Hepatocyte (in vitro differentiated cells): ENCODE data around the gene RPH3AL. TPM values are rescaled to one million over a fixed set of nuclear protein-coding genes. Genes with fewer than 3 reads are reported as not detected.

Experiments
- DNase-seq: peaks from one replicate; pipeline ENCODE4 v3.0.0-alpha.2; 2016; ENCODE audit warnings: low spot score
- H2AFZ ChIP-seq: fragments of 200-600 bp; sonication (generic); 2 replicates; pipeline ENCODE4 v1.6.0; 2016; ENCODE audit warnings: antibody characterized with exemption, mild to moderate bottlenecking
- H3K27ac ChIP-seq: fragments of 200-600 bp; sonication (generic); 2 replicates; pipeline ENCODE4 v1.5.1; 2016; ENCODE audit warnings: mild to moderate bottlenecking
- H3K27me3 ChIP-seq: fragments of 200-600 bp; sonication (generic); 2 replicates; pipeline ENCODE4 v1.6.1; 2016
- H3K36me3 ChIP-seq: fragments of 200-600 bp; sonication (generic); replicated peaks from 2 replicates; pipeline ENCODE4 v1.5.1; 2016; ENCODE audit warnings: low read depth; ENCODE audit not compliant: insufficient read depth
- H3K4me1 ChIP-seq: fragments of 200-600 bp; sonication (generic); 2 replicates; pipeline ENCODE4 v1.5.1; 2016; ENCODE audit warnings: mild to moderate bottlenecking, moderate library complexity; ENCODE audit not compliant: insufficient read depth
- H3K4me2 ChIP-seq: fragments of 200-600 bp; sonication (generic); 2 replicates; pipeline ENCODE4 v1.6.0; 2016
- H3K4me3 ChIP-seq: fragments of 200-600 bp; sonication (generic); 2 replicates; pipeline ENCODE4 v1.5.1; 2016; ENCODE audit warnings: mild to moderate bottlenecking
- H3K79me2 ChIP-seq: fragments of 200-600 bp; sonication (generic); 2 replicates; pipeline ENCODE4 v1.6.0; 2017; ENCODE audit warnings: mild to moderate bottlenecking
- H3K9me2 ChIP-seq: fragments of 200-600 bp; sonication (generic); replicated peaks from 2 replicates; pipeline ENCODE4 v1.6.0; 2017; ENCODE audit warnings: mild to moderate bottlenecking; ENCODE audit not compliant: insufficient read depth
- H3K9me3 ChIP-seq: fragments of 200-600 bp; sonication (generic); 2 replicates; pipeline ENCODE4 v1.5.1; 2016; ENCODE audit warnings: low read depth, mild to moderate bottlenecking
- H4K20me1 ChIP-seq: fragments of 200-600 bp; sonication (generic); 2 replicates; pipeline ENCODE4 v1.6.0; 2016; ENCODE audit warnings: mild to moderate bottlenecking; ENCODE audit not compliant: insufficient read depth, poor library complexity, severe bottlenecking
- EZH2 ChIP-seq: fragments of 200-600 bp; sonication (generic); IDR thresholded peaks from 2 replicates; pipeline ENCODE4 v1.6.1; 2016; ENCODE audit warnings: antibody characterized with exemption, mild to moderate bottlenecking, borderline replicate concordance
- EZH2phosphoT487 ChIP-seq: fragments of 200-600 bp; sonication (generic); IDR thresholded peaks from one replicate; pipeline ENCODE4 v1.6.1; 2018; ENCODE audit warnings: antibody characterized with exemption, mild to moderate bottlenecking, low read depth, moderate library complexity; ENCODE audit not compliant: unreplicated experiment, severe bottlenecking
- WGBS: methylation state at CpG from one replicate; pipeline ENCODE4 v1.1.6; 2016; ENCODE audit warnings: low lambda C conversion rate; ENCODE audit errors: missing lambda C conversion rate; 5-methylcytosine and 5-hydroxymethylcytosine counted together
- polyA plus RNA-seq: library from polyadenylated mRNA; unstranded; fragments of >200 nt; fragmentation: Nextera tagmentation; extraction: Ambion mirVana; gene quantifications from 2 replicates; pipeline ENCODE4 v1.2.1, GENCODE V29; 2016
- total RNA-seq: library from RNA; depleted of rRNA; stranded (reverse); fragments of >200 nt; gene quantifications from 2 replicates; pipeline ENCODE4 v1.2.3, GENCODE V29; 2014
- TF ChIP-seq, protein P1 (sequence below): fragments of 200-600 bp; sonication (generic); IDR thresholded peaks from 2 replicates; pipeline ENCODE4 v1.5.1; 2016; ENCODE audit warnings: antibody characterized with exemption, mild to moderate bottlenecking; ENCODE audit not compliant: poor library complexity

RPH3AL gene
- total and polyA plus RNA-seq, 2 experiments from 2014 or later = 7.0 to 7.6 TPM

DNA sequence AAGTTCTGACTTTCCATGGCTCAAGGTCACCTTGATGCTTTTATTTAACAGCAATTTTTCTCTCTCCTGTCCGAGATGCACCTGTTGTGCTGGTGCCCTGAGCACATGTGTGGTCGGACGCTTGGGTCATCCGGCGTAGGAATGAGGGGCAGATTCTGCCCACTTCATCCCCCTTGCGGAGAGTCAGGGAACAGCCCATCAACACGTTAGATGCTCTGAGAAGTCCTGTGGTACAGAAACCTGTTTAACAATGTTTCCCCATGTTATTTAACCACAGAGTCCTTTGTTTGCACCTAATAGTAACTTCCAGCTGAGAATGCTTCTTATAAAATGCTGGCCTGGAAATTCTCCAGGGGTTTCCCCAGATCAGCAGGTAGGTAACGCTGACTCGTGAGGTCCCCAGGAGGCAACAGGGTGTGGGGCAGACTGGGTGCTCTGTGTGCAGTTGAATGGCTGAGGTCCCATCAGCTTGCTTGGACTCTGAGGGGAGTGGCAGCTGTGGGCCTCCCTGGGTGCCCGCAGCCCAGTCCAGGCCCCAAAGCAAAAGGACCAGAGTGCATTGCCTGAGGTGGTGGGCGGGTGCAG is 189.0 kb downstream of the RPH3AL start:
- H3K4me2 ChIP-seq = no peak overlapping the region
- H3K27me3 ChIP-seq = no peaks in the 10 kb centered on the region
- no peak overlapping the region for H3K4me3 ChIP-seq
- no peaks in the 10 kb centered on the region for H4K20me1 ChIP-seq
- H3K27ac ChIP-seq = no peak overlapping the region
- H3K9me2 ChIP-seq = no peaks in the 10 kb centered on the region
- no peak for DNase-seq
- no peaks in the 10 kb centered on the region for H3K4me1 ChIP-seq
- no peaks in the 10 kb centered on the region for H3K36me3 ChIP-seq
- no peak for TF ChIP-seq EZH2phosphoT487
- TF ChIP-seq, protein P1, sequence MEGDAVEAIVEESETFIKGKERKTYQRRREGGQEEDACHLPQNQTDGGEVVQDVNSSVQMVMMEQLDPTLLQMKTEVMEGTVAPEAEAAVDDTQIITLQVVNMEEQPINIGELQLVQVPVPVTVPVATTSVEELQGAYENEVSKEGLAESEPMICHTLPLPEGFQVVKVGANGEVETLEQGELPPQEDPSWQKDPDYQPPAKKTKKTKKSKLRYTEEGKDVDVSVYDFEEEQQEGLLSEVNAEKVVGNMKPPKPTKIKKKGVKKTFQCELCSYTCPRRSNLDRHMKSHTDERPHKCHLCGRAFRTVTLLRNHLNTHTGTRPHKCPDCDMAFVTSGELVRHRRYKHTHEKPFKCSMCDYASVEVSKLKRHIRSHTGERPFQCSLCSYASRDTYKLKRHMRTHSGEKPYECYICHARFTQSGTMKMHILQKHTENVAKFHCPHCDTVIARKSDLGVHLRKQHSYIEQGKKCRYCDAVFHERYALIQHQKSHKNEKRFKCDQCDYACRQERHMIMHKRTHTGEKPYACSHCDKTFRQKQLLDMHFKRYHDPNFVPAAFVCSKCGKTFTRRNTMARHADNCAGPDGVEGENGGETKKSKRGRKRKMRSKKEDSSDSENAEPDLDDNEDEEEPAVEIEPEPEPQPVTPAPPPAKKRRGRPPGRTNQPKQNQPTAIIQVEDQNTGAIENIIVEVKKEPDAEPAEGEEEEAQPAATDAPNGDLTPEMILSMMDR = no peak
- TF ChIP-seq EZH2 = no peak
- no peaks in the 10 kb centered on the region for H3K79me2 ChIP-seq
- WGBS = 76% methylated on average over 11 of the region's 11 CpGs
- H3K9me3 ChIP-seq = no peaks in the 10 kb centered on the region
- H2AFZ ChIP-seq = no peak overlapping the region

DNA sequence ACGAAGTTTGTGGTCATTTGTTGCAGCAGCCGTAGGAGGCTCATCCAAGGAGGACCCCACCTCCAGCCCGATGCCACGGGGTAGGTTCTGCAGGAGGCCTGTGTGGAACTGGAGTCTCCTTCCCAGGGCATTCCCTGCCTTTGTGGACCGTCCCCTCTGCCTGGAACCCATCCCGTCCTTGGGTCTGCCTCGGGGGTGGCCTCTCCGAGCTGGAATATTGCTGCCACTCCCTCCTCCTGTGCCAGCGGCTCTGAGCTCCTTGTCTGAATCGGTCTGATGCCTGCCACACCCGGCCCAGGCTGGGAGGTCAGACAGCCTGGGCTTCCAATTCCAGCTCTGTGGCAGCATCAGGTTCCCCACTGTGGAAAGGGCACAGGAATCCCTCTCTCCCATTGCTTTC is 189.9 kb downstream of the RPH3AL start:
- Histone ChIP-seq H3K79me2 (no peaks in the 10 kb centered on the region), H3K27ac (no peak overlapping the region), H2AFZ (no peak overlapping the region), H3K9me2 (no peaks in the 10 kb centered on the region), H3K4me3 (no peak overlapping the region), H3K36me3 (no peaks in the 10 kb centered on the region), H3K27me3 (no peaks in the 10 kb centered on the region), H3K9me3 (no peaks in the 10 kb centered on the region), H4K20me1 (no peaks in the 10 kb centered on the region), H3K4me2 (no peak overlapping the region), H3K4me1 (no peaks in the 10 kb centered on the region)
- no peak for DNase-seq
- 84% methylated on average over 11 of the region's 11 CpGs for WGBS
- TF ChIP-seq, protein P1 = no peak

Other genes with a start within 250 kb of the RPH3AL start
- gene SCGB1C2, start 215.2 kb downstream of the RPH3AL start, total RNA-seq = not detected in 2 replicates
- not detected in 2 replicates for gene SCGB1C2, start 215.2 kb downstream of the RPH3AL start, polyA plus RNA-seq
- 1.4 and 1.6 TPM in 2 replicates for gene DOC2B, start 171.2 kb downstream of the RPH3AL start, total RNA-seq
- gene DOC2B, start 171.2 kb downstream of the RPH3AL start, polyA plus RNA-seq = 0.59 and 1.1 TPM in 2 replicates
- 23.7 and 27.9 TPM in 2 replicates for gene RFLNB, start 93.1 kb upstream of the RPH3AL start, total RNA-seq
- 18.1 and 21.2 TPM in 2 replicates for gene RFLNB, start 93.1 kb upstream of the RPH3AL start, polyA plus RNA-seq